H9 (cell line): ENCODE measurements around the gene RGS6. TPM values are rescaled to one million over a fixed set of nuclear protein-coding genes. Genes with fewer than 3 reads are reported as not detected.

Source experiments
- DNase-seq: peaks from one replicate; pipeline ENCODE4 v3.0.0-alpha.2; 2017
- H2AFZ ChIP-seq: one replicate; pipeline ENCODE4 v1.6.1; 2013; ENCODE audit warnings: mild to moderate bottlenecking, low read length, control low read depth, moderate library complexity
- H2AK5ac ChIP-seq: 2 replicates; pipeline ENCODE4 v1.6.1; 2013; ENCODE audit warnings: low read length, control low read depth, mixed read lengths; ENCODE audit not compliant: insufficient read length
- H2BK120ac ChIP-seq: one replicate; pipeline ENCODE4 v1.6.1; 2013; ENCODE audit warnings: low read depth, mild to moderate bottlenecking, low read length, control low read depth, inconsistent platforms; ENCODE audit not compliant: poor library complexity, severe bottlenecking
- H2BK12ac ChIP-seq: 2 replicates; pipeline ENCODE4 v1.6.1; 2013; ENCODE audit warnings: low read length, control low read depth, mixed read lengths, low read depth; ENCODE audit not compliant: insufficient read length
- H2BK15ac ChIP-seq: 2 replicates; pipeline ENCODE4 v1.6.1; 2013; ENCODE audit warnings: low read depth, low read length, control low read depth
- H2BK20ac ChIP-seq: one replicate; pipeline ENCODE4 v1.6.1; 2013; ENCODE audit warnings: low read depth, mild to moderate bottlenecking, low read length, control low read depth, inconsistent platforms; ENCODE audit not compliant: poor library complexity, severe bottlenecking
- H2BK5ac ChIP-seq: 2 replicates; pipeline ENCODE4 v1.6.1; 2013; ENCODE audit warnings: low read length, control low read depth, mixed read lengths; ENCODE audit not compliant: insufficient read length
- H3K14ac ChIP-seq: 2 replicates; pipeline ENCODE4 v1.6.1; 2013; ENCODE audit warnings: low read length, control low read depth; ENCODE audit not compliant: insufficient read depth
- H3K18ac ChIP-seq: 2 replicates; pipeline ENCODE4 v1.6.1; 2013; ENCODE audit warnings: low read depth, mild to moderate bottlenecking, mixed read lengths, low read length, control low read depth; ENCODE audit not compliant: insufficient read length
- H3K23ac ChIP-seq: 2 replicates; pipeline ENCODE4 v1.6.1; 2013; ENCODE audit warnings: low read length, control low read depth, mixed read lengths, low read depth; ENCODE audit not compliant: insufficient read length
- H3K23me2 ChIP-seq: 2 replicates; pipeline ENCODE4 v1.6.1; 2013; ENCODE audit warnings: low read depth, mild to moderate bottlenecking, mixed read lengths, low read length, control low read depth; ENCODE audit not compliant: insufficient read length, poor library complexity, severe bottlenecking
- H3K27ac ChIP-seq: 2 replicates; pipeline ENCODE4 v1.5.1; 2013; ENCODE audit warnings: low read length, control low read depth, mixed read lengths, low read depth; ENCODE audit not compliant: insufficient read length
- H3K27me3 ChIP-seq: 2 replicates; pipeline ENCODE4 v1.6.1; 2013; ENCODE audit warnings: low read length, control low read depth, inconsistent platforms; ENCODE audit not compliant: insufficient read depth
- H3K4ac ChIP-seq: 2 replicates; pipeline ENCODE4 v1.6.1; 2013; ENCODE audit warnings: low read depth, mild to moderate bottlenecking, control low read depth, inconsistent platforms, low read length, moderate library complexity
- H3K4me1 ChIP-seq: 2 replicates; pipeline ENCODE4 v1.6.1; 2013; ENCODE audit warnings: low read length, control low read depth, inconsistent platforms; ENCODE audit not compliant: insufficient read depth
- H3K4me2 ChIP-seq: 2 replicates; pipeline ENCODE4 v1.6.1; 2013; ENCODE audit warnings: low read length, control low read depth, mixed read lengths; ENCODE audit not compliant: insufficient read length, insufficient read depth
- H3K56ac ChIP-seq: 2 replicates; pipeline ENCODE4 v1.6.1; 2013; ENCODE audit warnings: low read depth, mild to moderate bottlenecking, mixed read lengths, low read length, control low read depth; ENCODE audit not compliant: insufficient read length
- H3K79me1 ChIP-seq: 2 replicates; pipeline ENCODE4 v1.6.1; 2013; ENCODE audit warnings: low read depth, mild to moderate bottlenecking, moderate library complexity, low read length, control low read depth, inconsistent platforms; ENCODE audit not compliant: insufficient read depth, poor library complexity, severe bottlenecking
- H3K79me2 ChIP-seq: 2 replicates; pipeline ENCODE4 v1.6.1; 2013; ENCODE audit warnings: low read length, control low read depth, inconsistent platforms; ENCODE audit not compliant: insufficient read depth
- H3K9ac ChIP-seq: 2 replicates; pipeline ENCODE4 v1.6.1; 2013; ENCODE audit warnings: low read length, control low read depth, mixed read lengths; ENCODE audit not compliant: insufficient read length; ENCODE audit errors: extremely low read depth
- H3K9me3 ChIP-seq: one replicate; pipeline ENCODE4 v1.6.1; 2013; ENCODE audit warnings: low read depth, low read length, inconsistent platforms; ENCODE audit not compliant: control insufficient read depth
- H3T11ph ChIP-seq: one replicate; pipeline ENCODE4 v1.6.1; 2013; ENCODE audit warnings: mild to moderate bottlenecking, low read length, control low read depth, inconsistent platforms
- H4K20me1 ChIP-seq: one replicate; pipeline ENCODE4 v1.6.1; 2013; ENCODE audit not compliant: control insufficient read depth, insufficient read length, insufficient read depth
- H4K5ac ChIP-seq: 2 replicates; pipeline ENCODE4 v1.6.1; 2013; ENCODE audit warnings: low read depth, mild to moderate bottlenecking, mixed read lengths, low read length, control low read depth; ENCODE audit not compliant: insufficient read length
- H4K8ac ChIP-seq: replicated peaks from 2 replicates; pipeline ENCODE4 v1.6.1; 2013; ENCODE audit warnings: low read length, control low read depth, mixed read lengths, low read depth; ENCODE audit not compliant: insufficient read length
- H4K91ac ChIP-seq: 2 replicates; pipeline ENCODE4 v1.6.1; 2013; ENCODE audit warnings: low read depth, mild to moderate bottlenecking, moderate library complexity, mixed read lengths, low read length, control low read depth; ENCODE audit not compliant: insufficient read length
- H3K27ac Mint-ChIP-seq, 3 experiments: 2 replicates in 2 of 3; 3 replicates in 1 of 3; pipeline ENCODE4 v1.8.0; 2020 to 2021; ENCODE audit warnings: mixed read lengths in 3 of 3, mild to moderate bottlenecking in 1 of 3, moderate library complexity in 1 of 3
- H3K27me3 Mint-ChIP-seq: 2 replicates; pipeline ENCODE4 v1.8.0; 2021; ENCODE audit warnings: low read depth, mild to moderate bottlenecking, moderate library complexity, mixed read lengths
- H3K36me3 Mint-ChIP-seq, 3 experiments: 2 replicates in 2 of 3; 3 replicates in 1 of 3; pipeline ENCODE4 v1.8.0; 2020 to 2021; ENCODE audit warnings: low read depth in 3 of 3, mixed read lengths in 3 of 3; ENCODE audit not compliant: insufficient read depth in 1 of 3
- H3K4me1 Mint-ChIP-seq, 2 experiments: 2 replicates each; pipeline ENCODE4 v1.8.0; 2020; ENCODE audit warnings: mixed read lengths in 2 of 2
- H3K4me3 Mint-ChIP-seq, 2 experiments: 2 replicates in 1 of 2; 3 replicates in 1 of 2; pipeline ENCODE4 v1.8.0; 2020 to 2021; ENCODE audit warnings: mild to moderate bottlenecking in 2 of 2, mixed read lengths in 2 of 2, moderate library complexity in 1 of 2
- H3K9me3 Mint-ChIP-seq, 2 experiments: 2 replicates in 1 of 2; 3 replicates in 1 of 2; pipeline ENCODE4 v1.8.0; 2020; ENCODE audit warnings: mild to moderate bottlenecking in 2 of 2, mixed read lengths in 2 of 2, moderate library complexity in 1 of 2
- CTCF ChIP-seq: fragments of 200-600 bp; sonication (generic); conservative IDR thresholded peaks from 3 replicates; pipeline ENCODE4 v1.8.0; 2021; ENCODE audit warnings: antibody characterized with exemption, mild to moderate bottlenecking
- WGBS: extraction: QIAGEN DNeasy Blood & Tissue Kit; methylation state at CpG from one replicate; pipeline ENCODE4 v1.1.7; 2013; ENCODE audit warnings: missing lambda C conversion rate, low lambda C conversion rate, mixed read lengths; ENCODE audit not compliant: insufficient read length; ENCODE audit errors: extremely low coverage; 5-methylcytosine and 5-hydroxymethylcytosine counted together
- total RNA-seq: library from RNA; stranded (reverse); gene quantifications from 2 replicates; pipeline ENCODE4 v1.2.1, GENCODE V29; 2021

RGS6 gene
- total RNA-seq, 1 experiment from 2014 or later = 3.0 TPM

DNA sequence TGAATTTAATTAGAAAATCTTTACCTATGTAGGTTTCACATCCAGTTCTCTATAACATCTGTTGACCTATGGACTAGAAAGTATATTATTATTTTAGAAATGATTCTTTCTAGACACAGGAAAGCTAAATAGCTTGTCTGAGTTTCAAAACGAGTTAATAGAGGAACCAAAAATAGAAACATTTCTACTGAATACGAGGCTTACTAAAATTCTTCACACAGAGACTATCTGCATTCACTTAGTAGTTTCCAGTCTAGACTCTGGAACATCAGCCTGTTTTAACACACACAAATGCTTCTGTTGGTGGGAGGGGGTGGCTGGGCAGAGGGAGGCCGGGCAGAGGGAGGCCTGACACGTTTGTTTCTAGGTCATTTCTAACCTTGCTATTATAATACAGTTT, 29.7 kb downstream of the RGS6 start:
- Mint-ChIP-seq H3K4me1 (peaks cover 0 to 4% of the 10 kb centered on the region in 2 experiments; a peak in 1 of 4 replicates), H3K36me3 (no peaks in the 10 kb centered on the region; a peak in 1 of 7 replicates), H3K9me3 (no peaks in the 10 kb centered on the region), H3K4me3 (no peak overlapping the region), H3K27me3 (no peaks in the 10 kb centered on the region; the same call in none of the 2 replicates), H3K27ac (no peak overlapping the region)
- no peaks in the 10 kb centered on the region for H3K9me3 ChIP-seq
- no peaks in the 10 kb centered on the region for H3K79me1 ChIP-seq
- WGBS = no CpG with 5 or more reads among the region's 4 CpGs
- no peaks in the 10 kb centered on the region for H3K79me2 ChIP-seq
- no peak overlapping the region for H3K4ac ChIP-seq
- H3K27ac ChIP-seq = no peak overlapping the region
- H3K4me2 ChIP-seq = no peak overlapping the region
- no peak overlapping the region for H4K5ac ChIP-seq
- no peak overlapping the region for H2BK12ac ChIP-seq
- H3K9ac ChIP-seq = no peak overlapping the region
- H2BK15ac ChIP-seq = no peak overlapping the region
- no peaks in the 10 kb centered on the region for H4K20me1 ChIP-seq
- H4K8ac ChIP-seq = no peak overlapping the region
- H2AFZ ChIP-seq = no peak overlapping the region
- H2BK120ac ChIP-seq = no peak overlapping the region
- H3T11ph ChIP-seq = no peak overlapping the region
- TF ChIP-seq CTCF = no peak
- H3K18ac ChIP-seq = no peak overlapping the region
- no peak overlapping the region for H2BK20ac ChIP-seq
- no peak overlapping the region for H4K91ac ChIP-seq
- no peaks in the 10 kb centered on the region for H3K23me2 ChIP-seq
- no peak overlapping the region for H3K23ac ChIP-seq
- H2BK5ac ChIP-seq = no peak overlapping the region
- H3K27me3 ChIP-seq = no peaks in the 10 kb centered on the region
- DNase-seq = no peak
- no peaks in the 10 kb centered on the region for H3K4me1 ChIP-seq
- H3K56ac ChIP-seq = no peak overlapping the region
- no peak overlapping the region for H2AK5ac ChIP-seq
- H3K14ac ChIP-seq = no peak overlapping the region
